Activated CD4-positive, alpha-beta T cell treated with anti-CD3 and anti-CD28 coated beads, Interleukin-2, amount 50 U/mL, for 1 hour (primary cell): ENCODE results near the gene OR6C1.
"Not testable (repeated sequence)": the region's sequence is repeated elsewhere in the genome, so short reads cannot be mapped to it uniquely, and the experiment has no call there.

ENCODE experiments used
- DNase-seq: peaks from one replicate; pipeline ENCODE4 v3.0.0-alpha.2; 2020

OR6C1 gene

DNA sequence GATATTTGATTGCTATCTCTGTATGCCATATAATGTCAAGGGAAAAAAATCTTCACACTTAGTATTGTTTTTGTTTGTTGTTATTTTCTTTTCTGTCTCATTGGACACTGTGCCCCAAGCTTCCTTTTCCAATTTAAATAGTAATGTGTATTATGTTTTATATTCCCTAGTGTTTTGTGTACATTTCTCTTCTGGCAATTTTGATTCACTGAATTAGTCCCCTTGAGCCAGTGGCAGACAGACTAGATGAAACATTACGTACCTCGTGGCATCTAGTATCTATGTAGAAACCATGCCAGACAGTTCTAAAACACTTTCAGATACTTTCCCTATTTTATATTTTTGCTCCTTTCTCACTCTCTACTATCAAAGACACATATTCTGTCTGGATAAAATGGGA lies at the start of gene OR6C1:
OR6C1 (plus strand) TSS at position 301 of the 400 bp plus-strand sequence. CDS start 6,257 bp downstream, outside the sequence.
- DNase-seq, result no peak

DNA sequence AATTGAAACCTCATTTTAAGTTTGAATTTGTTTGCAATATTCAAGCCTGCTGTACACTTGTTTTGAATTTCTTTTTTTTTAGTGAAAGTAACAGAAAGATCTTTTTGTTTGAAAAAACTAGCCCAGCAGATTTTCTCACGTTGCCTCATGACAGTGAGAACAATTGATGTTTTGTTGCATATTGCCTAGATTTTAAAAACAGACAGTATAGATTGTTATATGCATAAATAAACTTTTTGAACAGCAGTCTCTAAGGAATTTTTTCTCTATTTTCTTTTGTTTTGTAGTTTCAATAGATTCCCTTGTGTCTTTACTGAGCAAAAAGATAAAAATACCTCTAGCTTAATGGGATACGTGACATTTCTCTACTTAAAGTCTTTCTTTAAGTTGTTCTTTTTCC lies 33.2 kb upstream of the OR6C1 start:
- DNase-seq, result no peak

DNA sequence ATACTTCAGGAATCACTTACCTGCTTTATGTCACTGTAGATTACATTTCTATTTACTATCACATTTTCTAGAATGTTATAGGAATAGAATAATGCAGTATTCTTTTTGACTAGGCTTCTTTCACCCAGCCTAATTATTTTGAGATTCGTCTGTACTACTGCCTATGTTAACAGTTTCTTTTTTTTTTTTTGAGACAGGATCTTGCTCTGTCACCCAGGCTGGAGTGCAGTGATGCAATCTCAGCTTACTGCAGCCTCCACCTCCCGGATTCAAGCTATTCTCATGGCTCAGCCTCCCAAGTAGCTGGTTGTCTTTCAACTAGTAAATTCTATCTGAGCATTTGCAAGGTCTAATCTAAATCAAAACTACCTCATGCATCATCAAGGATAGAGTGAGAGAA lies 24.1 kb upstream of the OR6C1 start:
- no peak for DNase-seq

DNA sequence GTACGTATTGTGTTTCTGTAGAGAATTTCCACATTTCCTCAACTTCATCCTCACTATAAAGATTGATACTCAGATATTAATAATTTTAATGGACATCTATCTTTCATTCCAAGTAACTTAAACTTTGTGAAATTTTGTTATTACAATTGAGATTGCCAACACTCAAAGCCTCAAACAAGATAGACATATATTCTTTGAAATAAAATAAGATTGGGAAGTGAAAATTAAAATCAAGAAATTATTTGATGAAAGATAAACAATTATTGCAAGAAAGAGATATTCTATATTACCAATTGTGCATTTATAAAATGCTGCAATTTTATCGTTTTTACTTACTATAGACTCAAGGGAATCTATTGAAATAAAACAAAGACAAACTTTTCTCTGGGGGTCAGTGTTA lies 17.7 kb upstream of the OR6C1 start, which contains the start of gene OR6C6:
OR6C6 (minus strand) TSS at position 101 of the 400 bp plus-strand sequence. CDS start 1,337 bp downstream, outside the sequence.
- DNase-seq, result no peak

DNA sequence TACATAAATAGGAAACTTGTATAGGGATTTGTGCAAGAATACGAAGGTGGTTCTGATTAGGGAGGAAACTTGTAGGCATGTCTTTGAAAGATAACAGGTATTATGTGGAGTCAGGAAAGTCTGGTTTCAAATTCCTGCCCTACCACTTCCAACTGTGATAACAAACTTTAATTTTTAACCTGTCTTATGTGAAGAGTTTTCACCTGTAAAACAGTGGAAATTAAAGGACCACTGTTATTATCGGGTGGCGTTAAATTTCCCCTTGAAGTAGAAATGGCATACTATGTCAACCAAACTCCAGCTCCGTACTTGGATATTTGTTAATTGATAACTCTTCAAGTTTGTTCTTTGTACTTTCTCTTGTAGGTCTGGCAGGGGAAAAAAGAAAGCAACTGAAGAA lies 6.1 kb downstream of the OR6C1 start:
- no peak for DNase-seq

DNA sequence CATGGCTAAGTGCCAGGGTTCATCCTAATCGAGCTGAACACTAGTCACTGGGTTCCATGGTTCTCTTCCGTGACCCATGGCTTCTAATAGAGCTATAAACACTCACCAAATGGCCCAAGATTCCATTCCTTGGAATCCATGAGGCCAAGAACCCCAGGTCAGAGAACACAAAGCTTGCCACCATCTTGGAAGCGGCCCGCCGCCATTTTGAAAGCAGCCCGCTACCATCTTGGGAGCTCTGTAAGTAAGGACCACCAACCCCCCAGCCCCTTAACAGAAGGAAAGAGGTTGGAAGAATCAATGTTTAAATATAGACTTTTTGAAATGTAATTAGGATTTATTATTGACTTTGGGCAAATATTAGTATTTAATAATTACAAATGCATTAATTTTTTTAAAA lies 11.7 kb downstream of the OR6C1 start:
- not testable (repeated sequence) for DNase-seq

DNA sequence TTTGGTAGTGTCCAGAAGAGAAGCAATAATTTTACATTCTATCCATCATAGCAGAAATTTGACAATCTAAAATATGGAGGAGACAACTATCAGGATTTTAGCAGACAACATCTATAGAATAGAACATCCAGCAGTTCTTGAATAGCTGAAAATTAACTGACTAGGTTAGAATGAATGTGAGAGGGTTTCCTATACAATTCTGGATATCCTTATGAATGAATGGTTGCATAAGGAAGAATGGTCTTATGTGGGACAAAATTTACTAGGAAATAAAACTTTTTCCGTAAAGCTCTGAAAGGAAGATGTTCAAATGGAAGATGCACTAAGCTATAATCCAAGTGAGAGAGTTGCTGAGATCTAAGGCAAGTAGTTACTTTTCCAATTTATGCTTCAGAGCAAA lies 16.3 kb downstream of the OR6C1 start, which contains the start of gene OR6C3:
OR6C3 (plus strand) TSS at position 301 of the 400 bp plus-strand sequence. CDS start 955 bp downstream, outside the sequence.
- DNase-seq, result no peak

DNA sequence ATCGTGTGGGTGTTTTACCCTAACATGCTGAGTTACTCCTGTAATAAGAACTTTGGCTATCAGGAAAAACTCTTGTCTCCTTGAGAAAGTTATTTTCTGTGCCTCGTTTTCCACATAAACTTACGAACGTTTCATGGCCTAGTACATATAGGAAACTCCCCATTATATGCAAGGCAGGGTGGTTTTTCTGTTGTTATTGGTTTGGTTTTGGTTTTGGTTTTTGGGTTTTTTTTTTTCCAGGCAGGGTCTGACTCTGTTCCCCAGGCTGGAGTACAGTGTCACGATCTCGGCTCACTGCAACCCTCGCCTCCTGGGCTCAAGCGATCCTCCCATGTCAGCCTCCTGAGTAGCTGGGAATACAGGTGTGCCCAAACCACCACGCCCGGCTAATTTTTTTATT lies 21.9 kb downstream of the OR6C1 start:
- no peak for DNase-seq

DNA sequence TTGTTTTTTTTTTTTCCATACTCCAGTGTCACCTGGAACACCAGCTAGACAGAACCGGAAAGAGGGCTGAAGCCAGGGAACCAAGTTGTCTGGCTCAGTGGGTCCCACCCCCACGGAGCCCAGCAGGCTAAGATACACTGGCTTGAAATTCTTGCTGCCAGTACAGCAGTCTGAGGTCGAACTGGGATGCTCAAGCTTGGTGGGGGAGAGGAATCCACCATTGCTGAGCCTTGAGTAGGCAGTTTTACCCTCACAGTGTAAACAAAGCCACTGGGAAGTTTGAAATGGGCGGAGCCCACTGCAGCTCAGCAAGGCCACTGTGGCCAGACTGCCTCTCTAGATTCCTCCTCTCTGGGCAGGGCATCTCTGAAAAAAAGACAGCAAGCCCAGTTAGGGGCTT lies 41.2 kb downstream of the OR6C1 start:
- DNase-seq, result not testable (repeated sequence)

DNA sequence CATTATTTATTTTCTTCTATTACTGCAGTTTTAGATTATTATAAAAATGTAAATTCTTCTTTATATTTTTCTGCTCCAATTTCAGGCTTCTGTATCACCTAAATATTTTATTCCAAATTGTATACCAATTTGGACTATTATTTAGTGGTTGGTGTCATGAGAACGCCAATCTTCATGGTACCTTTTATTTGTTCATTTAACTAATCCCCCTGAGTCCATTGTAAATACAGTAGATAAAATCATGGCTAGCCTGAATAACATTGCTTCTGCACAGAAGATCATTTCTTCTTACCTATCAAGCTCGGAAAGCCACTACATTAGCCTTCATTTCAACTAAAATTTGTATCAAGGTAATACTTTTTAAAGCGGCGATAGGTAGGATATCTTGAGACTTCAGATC lies 48.5 kb downstream of the OR6C1 start, which contains the start of gene OR6C75:
OR6C75 (plus strand) TSS at position 301 of the 400 bp plus-strand sequence. CDS start 2,136 bp downstream, outside the sequence.
- no peak for DNase-seq

DNA sequence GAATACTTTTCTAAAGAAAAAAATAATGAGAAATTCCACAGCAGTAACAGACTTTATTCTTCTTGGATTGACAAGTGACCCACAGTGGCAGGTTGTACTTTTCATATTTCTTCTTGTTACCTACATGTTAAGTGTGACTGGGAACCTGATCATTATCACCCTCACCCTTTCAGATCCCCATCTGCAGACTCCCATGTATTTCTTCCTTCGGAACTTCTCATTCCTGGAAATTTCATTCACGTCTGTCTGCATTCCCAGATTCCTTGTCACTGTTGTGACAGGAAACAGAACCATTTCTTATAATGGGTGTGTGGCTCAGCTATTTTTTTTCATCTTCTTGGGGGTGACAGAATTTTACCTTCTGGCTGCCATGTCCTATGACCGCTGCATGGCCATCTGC lies 50.9 kb downstream of the OR6C1 start:
- no peak for DNase-seq
